ENCODE data around the gene DLGAP3.
A peak's percentile ranks its signal among the peaks of the same experiment; 100 is the strongest.

Gene DLGAP3

GRCh38 chr1:34887593-34887992 lies 41.9 kb downstream of the DLGAP3 start:
- no peak for DNase-seq (ENCODE audit: low read depth)
- no peak for TF ChIP-seq CTCF (IDR thresholded peaks at IDR 0.05; ENCODE audit: insufficient read depth, low read depth, low read length, missing control alignments)
- H3K4me3 ChIP-seq (ENCODE audit: low read depth, low read length): no peak overlapping the region

- no peak for DNase-seq (ENCODE audit: low read depth)
- TF ChIP-seq CTCF (IDR thresholded peaks at IDR 0.05; ENCODE audit: insufficient read depth, low read depth, low read length, missing control alignments): no peak
- H3K4me3 ChIP-seq (ENCODE audit: low read depth, low read length): peak overlapping the region; percentile 34
Observed at GRCh38 chr1:34885405-34886247, 43.8 kb downstream of the DLGAP3 start.

DNA sequence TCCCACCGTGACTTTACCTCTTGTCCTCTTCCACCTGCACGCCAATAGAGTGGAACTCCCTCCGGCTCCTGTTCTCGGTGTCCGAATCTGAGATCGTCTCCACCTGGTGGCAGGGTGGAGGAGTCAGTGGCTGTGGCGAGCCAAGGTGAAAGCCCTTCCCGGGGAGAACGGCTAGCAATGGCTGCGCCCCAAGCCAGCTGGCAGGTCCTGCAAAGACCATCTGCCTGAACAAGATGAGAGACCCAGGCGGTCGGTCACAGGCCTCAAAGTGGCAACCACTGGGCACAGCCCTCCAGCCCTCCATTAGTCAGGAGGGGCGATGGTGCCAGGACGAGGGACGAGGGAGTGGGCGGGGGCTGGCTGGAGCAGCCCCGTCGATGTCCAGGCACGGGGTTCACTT lies 44.5 kb downstream of the DLGAP3 start:
- H3K4me3 ChIP-seq (ENCODE audit: low read depth, low read length): no peak overlapping the region
- no peak for TF ChIP-seq CTCF (IDR thresholded peaks at IDR 0.05; ENCODE audit: insufficient read depth, low read depth, low read length, missing control alignments)
- no peak for DNase-seq (ENCODE audit: low read depth)

- DNase-seq (ENCODE audit: low read depth): no peak
- no peak overlapping the region for H3K4me3 ChIP-seq (ENCODE audit: low read depth, low read length)
- no peak for TF ChIP-seq CTCF (IDR thresholded peaks at IDR 0.05; ENCODE audit: insufficient read depth, low read depth, low read length, missing control alignments)
Observed at GRCh38 chr1:34884536-34884935, 44.9 kb downstream of the DLGAP3 start.

DNA sequence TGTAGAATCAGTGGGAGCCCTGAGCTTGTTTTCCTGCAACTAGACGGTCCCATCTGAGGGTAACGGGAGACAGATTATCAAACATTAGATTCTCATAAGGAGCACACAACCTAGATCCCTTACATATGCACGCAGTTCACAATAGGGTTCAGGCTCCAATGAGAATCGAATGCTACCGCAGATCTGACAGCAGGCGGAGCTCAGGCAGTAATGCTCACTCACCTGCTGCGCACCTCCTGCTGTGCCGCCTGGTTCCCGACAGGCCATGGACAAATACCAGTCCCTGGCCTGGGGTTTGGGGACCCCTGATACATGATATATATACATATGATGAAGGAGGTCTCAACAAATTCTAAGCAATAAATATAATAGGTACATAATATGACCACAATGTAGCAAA lies 50.2 kb downstream of the DLGAP3 start:
- H3K4me3 ChIP-seq (ENCODE audit: low read depth, low read length): no peak overlapping the region
- no peak for DNase-seq (ENCODE audit: low read depth)
- TF ChIP-seq CTCF (IDR thresholded peaks at IDR 0.05; ENCODE audit: insufficient read depth, low read depth, low read length, missing control alignments): no peak

DNA sequence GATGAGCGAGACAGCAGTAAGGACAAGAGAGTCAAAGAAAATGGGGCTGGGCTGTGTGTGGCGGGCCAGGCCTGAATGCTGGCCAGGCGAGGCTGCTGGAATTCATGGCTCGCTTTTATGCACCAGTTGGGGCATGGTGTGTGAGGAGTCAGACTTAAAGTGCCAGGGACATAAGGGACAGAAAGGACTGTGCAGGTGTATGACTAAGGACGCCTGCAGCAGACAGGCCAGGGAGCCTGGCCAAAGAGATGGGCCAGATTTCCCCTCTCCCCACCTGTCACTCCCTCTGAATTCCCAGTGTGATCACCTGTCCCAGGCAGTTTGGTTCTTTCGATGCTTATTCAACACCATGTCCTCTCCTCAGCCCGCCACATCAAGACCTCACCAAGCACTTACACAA lies 53.0 kb downstream of the DLGAP3 start:
- no peak for TF ChIP-seq CTCF (IDR thresholded peaks at IDR 0.05; ENCODE audit: insufficient read depth, low read depth, low read length, missing control alignments)
- H3K4me3 ChIP-seq (ENCODE audit: low read depth, low read length): no peak overlapping the region
- DNase-seq (ENCODE audit: low read depth): no peak

Data from GM12865 (cell line).